Neural cell (in vitro differentiated cells): ENCODE measurements around the gene PBX3.

Source experiments
- POLR2AphosphoS5 ChIP-seq: IDR thresholded peaks from 2 replicates; pipeline ENCODE4 v1.6.1; 2012
- TF ChIP-seq, protein P1 (sequence below): fragments of 450-650 bp; IDR thresholded peaks from 2 replicates; pipeline ENCODE4 v1.5.1; 2014; ENCODE audit warnings: antibody characterized with exemption, mild to moderate bottlenecking, moderate library complexity; ENCODE audit not compliant: poor library complexity, severe bottlenecking

DNA sequence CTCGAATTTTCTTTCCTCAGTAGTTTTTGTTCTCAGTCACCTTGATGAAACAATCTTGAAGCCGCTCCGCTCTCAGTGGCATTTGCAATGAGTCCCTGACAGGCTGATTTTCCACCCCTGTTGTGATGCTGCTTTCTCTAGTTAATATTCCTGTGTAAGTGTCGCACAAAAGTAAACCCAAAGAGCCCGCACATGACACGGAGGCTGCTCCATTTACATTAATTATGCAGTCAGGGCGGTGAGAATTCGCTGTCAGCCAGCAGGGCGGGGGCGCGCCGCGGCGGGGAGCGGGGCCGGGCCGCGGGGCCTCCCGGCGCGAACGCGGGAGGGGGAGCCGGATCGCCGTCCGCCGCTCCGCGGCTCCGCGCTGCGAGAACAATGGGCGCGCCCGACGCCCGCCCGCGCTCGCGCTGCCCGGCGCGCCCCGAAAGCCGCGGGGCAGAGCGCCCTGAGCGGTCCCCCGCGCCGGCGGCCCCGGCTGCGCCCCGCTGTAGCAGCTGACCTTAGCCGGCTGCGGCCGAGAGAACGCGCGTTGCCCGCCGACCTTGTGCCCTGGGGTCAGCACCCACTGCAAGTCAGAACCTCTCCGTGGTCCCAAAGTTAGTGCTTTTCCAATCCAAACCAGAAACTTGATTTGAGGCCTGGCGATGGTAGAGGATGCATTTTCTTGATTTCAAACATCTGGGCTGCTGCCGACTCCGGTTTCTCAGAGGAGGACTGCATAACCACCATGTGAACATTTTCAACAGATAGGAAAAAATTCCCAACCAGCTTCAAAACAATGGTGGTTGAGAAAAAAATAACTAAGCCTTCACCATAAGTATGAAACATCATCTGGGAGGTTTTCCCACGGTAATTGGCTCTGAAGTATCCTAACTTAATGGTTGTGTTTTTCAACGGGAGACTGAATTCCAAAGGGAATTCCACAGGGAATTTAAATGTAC lies 142.6 kb downstream of the PBX3 start:
- TF ChIP-seq, protein P1, sequence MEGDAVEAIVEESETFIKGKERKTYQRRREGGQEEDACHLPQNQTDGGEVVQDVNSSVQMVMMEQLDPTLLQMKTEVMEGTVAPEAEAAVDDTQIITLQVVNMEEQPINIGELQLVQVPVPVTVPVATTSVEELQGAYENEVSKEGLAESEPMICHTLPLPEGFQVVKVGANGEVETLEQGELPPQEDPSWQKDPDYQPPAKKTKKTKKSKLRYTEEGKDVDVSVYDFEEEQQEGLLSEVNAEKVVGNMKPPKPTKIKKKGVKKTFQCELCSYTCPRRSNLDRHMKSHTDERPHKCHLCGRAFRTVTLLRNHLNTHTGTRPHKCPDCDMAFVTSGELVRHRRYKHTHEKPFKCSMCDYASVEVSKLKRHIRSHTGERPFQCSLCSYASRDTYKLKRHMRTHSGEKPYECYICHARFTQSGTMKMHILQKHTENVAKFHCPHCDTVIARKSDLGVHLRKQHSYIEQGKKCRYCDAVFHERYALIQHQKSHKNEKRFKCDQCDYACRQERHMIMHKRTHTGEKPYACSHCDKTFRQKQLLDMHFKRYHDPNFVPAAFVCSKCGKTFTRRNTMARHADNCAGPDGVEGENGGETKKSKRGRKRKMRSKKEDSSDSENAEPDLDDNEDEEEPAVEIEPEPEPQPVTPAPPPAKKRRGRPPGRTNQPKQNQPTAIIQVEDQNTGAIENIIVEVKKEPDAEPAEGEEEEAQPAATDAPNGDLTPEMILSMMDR: no peak
- peak; percentile 76 for TF ChIP-seq POLR2AphosphoS5
